Stimulated activated CD8-positive, alpha-beta memory T cell treated with anti-CD3 and anti-CD28 coated beads, Interleukin-4, amount 100 ng/mL, for 48 hours (primary cell): ENCODE measurements around the gene TSEN34.
A peak's percentile ranks its signal among the peaks of the same experiment; 100 is the strongest.

Experiments
- DNase-seq: peaks from one replicate; pipeline ENCODE4 v3.0.0-alpha.2; 2020

TSEN34 gene

GRCh38 chr19:54191011-54191810 is at the start of gene TSEN34:
Gene TSEN34, plus strand, starts transcription at chr19:54191308. Its CDS starts 57 bp downstream, at chr19:54191365.
- peak; percentile 88 for DNase-seq

DNA sequence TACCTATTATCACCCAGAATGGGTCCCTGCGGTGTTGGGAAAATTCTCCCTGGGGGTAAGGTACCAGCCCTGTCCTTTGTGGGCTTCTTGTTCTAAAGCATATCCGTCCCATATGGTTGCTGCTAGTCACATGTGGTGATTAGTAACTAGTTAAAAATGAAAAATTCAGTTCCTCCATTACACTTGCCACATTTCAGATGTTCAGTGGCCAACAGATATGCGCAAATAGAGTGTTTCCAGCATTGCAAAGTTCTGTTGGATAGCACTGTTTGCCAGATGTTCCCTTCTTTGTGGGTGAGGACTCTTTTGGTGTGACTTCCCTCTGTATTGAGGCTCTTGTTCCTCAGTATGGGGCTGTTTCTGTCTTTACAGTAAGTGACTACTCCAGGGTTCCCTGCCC is 49.8 kb upstream of the TSEN34 start:
- no peak for DNase-seq

DNA sequence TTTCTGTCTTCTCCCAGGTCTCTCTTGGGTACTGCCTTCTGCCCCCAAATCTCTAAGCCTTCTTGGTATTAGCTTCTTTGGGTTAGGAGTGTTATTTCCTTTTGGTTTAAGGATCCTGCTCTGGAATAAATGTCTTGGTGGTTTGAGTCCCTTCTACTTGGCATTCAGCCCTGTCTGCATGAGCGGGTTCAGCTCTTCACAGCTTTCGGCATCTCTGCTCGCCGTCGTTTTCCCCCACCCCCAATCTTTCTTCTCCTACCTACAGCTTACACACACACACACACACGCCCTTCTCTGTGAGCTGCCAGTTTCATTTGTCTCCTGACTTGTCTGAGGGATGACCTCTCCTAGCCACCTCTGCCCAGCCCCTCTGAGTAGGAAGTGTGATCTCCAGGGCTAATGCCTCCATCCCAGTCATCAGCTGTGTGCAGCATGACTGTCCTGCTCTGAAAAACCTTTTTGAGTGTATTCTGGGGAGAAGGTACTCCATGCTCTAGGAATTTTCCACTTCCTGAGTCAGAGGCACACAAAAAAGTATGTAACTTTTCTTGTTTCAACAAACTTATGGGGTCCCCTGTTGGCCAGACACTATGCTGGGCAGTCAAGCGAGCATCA is 48.8 kb upstream of the TSEN34 start:
- DNase-seq: no peak

DNA sequence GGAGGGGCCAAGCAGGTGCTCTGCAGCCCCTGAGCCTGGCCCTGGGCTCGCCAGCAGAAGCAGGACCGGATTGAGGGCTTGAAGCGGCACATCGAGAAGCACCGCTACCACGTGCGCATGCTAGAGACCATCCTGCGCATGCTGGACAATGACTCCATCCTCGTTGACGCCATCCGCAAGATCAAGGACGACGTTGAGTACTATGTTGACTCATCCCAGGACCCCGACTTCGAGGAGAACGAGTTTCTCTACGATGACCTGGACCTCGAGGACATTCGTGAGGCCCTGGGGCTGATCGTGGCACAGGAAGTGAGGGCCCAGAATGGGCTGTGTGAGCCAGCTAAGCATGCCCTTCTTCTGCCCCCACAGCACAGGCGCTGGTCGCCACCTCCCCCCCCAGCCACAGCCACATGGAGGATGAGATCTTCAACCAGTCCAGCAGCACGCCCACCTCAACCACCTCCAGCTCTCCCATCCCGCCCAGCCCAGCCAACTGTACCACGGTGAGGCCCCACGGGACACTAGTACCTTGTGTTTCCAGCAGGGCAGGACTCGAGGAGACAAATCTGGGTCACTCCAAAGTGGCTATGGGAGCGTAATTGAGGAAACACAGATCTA is 45.5 kb upstream of the TSEN34 start:
- no peak for DNase-seq

- DNase-seq: no peak
These were observed 43.4 kb upstream of the TSEN34 start for GRCh38 chr19:54147676-54148075.

DNA sequence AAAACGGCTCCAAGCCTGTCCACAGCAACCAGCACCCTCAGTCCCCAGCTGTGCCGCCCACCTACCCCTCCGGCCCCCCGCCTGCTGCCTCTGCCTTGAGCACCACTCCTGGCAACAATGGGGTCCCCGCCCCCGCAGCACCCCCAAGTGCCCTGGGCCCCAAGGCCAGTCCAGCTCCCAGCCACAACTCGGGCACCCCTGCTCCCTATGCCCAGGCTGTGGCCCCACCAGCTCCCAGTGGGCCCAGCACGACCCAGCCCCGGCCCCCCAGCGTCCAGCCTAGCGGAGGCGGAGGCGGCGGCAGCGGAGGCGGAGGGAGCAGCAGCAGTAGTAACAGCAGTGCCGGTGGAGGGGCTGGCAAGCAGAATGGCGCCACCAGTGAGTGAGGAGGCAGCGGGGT is 43.0 kb upstream of the TSEN34 start:
- DNase-seq: no peak

DNA sequence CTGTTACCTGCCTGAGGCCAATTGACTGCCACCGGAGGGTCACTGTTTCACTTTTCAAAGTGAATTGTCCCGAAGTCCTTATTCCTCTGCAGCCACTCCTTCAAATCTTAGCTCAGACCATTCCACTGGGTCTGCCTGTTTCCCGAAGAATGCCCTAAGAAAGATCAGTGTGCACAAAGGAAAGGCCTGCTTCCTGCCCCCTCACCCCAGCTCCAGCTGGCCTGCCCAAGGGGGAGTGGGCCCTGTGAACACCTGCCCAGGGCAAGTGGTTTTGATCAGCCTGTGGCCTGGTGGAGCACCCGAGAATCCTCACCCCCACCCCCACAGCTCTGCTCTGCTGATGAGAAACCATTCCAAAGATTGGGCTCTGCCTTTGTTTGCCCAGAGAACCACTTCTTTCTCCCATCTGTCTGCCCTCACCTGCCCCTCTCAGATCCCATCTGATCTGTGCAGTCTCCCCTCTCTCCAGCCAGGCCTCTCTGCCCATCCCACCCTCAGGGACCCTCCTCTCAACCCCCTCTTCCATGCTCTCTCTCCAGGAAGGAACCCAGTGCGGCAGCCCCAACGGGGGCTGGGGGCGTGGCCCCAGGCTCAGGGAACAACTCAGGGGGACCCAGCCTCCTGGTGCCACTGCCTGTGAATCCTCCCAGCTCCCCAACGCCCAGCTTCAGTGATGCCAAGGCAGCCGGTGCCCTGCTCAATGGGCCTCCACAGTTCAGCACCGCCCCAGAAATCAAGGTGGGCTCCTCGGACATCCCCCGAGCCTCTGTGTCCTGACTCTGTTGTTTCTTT is 41.9 kb upstream of the TSEN34 start:
- DNase-seq: no peak

DNA sequence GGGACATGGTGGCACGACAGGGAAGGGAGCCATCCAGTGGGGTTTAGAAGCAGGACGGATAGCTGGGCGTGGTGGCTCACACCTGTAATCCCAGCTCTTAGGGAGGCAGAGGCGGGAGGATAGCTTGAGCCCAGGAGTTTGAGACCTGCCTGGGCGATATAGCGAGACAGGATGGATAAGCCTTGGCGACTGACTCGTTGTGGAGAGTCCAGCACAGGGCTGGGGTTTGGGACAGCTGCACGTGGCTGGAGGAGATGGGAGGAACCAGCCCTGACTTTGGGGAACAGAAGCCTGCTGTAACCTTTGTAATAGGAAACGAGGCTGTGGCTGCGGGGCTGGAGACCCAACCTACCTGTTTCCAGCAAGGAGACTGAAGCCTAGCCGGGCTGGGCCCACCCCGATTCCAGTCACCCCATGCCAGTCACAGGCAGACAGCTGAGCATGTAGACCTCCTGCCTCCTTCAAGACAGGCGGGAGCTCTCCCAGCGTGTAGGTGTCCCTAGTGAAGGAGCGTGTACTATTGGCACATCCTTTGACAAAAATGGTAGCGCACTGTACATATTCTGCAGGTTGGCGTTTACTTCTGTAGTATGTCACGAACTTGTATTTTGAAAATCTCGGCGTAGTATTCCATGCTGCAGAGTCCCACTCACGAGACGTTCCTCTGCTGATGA is 39.6 kb upstream of the TSEN34 start:
- no peak for DNase-seq

DNA sequence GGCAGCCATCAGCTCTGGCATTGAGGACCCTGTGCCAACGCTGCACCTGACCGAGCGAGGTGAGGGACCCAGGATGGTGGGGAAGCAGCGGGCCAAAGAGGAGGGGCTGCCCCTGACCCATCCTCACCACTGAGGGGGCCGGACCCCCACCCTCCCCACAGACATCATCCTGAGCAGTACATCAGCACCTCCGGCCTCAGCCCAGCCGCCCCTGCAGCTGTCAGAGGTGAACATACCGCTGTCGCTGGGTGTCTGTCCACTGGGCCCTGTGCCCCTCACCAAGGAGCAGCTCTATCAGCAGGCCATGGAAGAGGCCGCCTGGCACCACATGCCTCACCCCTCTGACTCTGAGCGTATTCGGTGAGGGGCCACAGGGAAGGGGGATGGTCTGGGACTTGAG is 38.8 kb upstream of the TSEN34 start:
- no peak for DNase-seq

GRCh38 chr19:54152878-54153524 is 38.1 kb upstream of the TSEN34 start:
- no peak for DNase-seq

DNA sequence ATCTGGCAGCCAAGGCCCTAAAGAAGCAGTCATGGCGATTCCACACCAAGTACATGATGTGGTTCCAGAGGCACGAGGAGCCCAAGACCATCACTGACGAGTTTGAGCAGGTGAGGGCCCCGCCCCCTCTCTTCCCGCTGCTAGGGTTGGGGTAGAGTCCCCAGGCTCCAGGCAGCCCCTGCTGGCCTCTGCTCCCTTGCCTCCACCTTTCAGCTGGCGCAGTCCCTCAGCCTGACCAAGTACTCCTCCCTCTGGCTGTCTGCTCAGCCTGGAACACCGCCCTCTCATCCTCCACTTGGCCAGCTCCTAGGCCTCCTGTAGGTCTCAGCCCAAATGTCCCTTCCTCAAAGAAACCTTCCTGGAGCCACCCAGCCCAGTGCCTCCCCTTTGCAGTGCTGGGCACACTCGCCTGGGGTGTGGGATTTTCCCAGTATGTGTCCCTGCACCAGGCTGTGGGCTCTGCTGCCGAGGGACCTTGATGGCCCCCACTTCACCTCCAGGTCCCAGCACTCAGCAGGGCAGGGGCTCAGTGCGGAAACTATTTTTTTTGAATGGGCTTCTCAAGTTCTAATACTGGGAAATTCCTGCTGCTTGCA is 37.3 kb upstream of the TSEN34 start:
- DNase-seq: no peak

DNA sequence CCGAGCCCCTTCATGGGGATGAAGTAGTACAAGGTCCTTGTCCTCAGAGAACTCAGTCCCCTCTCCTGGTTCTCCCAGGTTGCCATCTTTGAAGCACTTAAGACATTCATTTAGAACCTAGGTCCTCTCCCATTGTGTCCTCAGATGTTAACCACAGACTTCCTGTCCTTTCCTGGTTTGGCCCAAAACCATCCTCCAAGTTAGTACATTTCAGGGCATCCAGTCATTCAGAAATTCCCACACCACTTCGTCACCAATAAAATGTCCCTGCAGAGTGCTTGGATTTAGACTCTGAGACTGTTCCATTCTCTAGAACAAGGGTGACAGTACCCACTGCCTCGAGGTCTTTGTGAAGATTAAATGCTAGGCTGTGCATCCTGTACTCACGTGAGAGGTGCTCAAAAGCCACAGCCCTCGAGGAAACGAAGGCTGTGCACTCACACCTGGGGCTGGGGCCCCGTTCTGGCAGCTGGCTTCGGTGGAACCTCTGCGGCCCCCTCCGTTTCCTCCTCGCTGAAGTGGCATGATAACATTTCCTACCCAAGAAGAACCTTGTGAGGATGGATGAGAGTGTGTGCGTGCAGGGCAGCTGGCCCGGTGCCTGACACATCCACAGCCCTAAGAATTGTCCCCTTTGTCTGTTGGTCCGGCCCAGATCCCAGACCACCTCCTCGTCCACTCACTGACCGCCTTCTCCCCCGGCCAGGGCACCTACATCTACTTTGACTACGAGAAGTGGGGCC is 36.3 kb upstream of the TSEN34 start:
- no peak for DNase-seq

- DNase-seq: no peak
These were observed 35.4 kb upstream of the TSEN34 start for GRCh38 chr19:54155694-54156093.

DNA sequence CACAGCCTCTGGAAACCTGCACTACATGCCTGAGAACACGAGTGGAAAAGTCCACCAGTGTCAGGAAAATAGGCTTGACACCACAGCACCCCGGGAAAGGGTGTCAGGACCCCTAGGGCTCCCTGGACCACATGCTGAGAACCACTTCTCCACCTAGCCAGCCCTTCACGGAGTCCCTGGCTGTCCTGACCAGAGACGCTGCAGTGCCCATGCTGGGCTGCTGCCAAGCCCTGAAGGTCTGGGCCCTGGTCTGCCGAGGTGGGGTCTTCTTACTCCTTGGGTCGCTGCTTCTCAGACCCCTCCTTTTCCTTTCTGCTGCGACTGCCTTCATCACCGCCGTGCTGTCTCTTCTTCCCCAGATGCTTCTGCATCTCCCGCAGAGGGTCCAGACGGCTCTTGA is 34.6 kb upstream of the TSEN34 start:
- DNase-seq: no peak

DNA sequence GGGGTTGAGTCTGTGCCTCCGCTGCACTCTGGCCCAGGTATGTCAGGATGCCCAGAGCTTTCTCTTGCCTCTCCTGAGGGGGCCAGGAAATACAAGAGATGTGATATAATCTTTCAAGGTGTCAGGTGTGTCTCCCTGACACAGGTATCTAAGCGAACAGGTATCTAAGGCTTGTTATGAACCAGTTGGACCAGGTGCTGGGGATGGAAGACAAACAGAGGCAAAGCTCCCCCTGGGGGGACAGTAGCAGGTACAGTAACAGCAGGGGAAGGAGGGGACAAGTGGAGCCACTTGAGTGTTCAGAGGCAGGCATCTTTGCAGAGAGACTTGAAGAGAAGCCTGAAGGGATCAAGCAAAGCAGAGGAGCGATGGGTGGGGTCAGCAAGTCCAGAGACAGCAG is 34.2 kb upstream of the TSEN34 start:
- DNase-seq: no peak

DNA sequence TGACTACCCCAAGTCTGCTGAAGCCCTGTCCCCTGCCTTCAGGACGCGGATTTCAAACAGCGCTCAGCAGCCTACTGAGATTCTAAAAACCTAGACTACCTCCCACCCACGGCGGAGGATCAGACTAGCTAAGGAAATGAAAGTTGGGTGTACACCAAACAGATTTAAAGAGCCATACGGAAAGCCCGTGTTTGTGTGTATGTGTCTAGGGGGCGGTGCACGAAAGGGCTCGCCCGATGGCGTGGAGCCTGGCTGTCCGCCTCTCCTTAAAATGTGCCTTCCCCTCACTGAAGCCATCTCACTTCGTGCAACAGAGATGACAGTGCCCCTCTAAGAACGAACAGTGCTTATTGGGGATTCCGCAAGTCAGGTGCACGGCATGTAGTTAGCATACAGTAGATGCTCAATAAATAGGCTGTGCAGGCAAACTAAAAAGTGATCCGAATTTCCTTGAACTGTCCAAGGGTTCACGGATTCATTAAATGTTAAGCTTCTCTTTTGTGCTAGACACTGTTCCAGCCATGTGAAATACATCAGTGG is 32.2 kb upstream of the TSEN34 start:
- peak; percentile 56 for DNase-seq

- peak; percentile 98 for DNase-seq
These were observed 31.5 kb upstream of the TSEN34 start, which contains the start of gene LENG1 for GRCh38 chr19:54159352-54160181. Gene LENG1, minus strand, starts transcription at chr19:54159721. Its CDS starts 26 bp downstream, at chr19:54159695.

GRCh38 chr19:54160182-54160811 is 30.8 kb upstream of the TSEN34 start:
- no peak for DNase-seq

DNA sequence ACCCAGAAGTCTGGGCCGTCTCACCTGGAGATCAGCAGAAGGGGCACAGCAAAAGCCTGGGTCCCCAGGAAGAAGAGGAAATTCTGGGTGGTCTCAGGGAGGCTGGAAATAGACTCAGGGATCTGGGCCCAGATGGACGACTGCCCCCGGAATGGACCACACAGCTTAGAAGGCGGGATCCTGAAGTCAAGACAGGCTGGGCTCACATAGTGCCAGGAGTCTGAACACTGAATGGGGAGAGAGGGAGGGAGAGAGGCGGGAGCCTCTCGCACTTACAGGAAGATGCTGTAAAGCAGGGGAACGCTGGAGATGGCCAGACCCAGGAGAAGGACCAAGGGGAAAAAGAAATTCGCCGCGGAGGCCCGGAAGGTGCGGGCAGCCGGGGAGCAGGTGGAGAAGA is 30.3 kb upstream of the TSEN34 start:
- no peak for DNase-seq
